NB4 (cell line): ENCODE measurements around the gene LCE1A.

Source experiments
- POLR2A ChIP-seq: IDR thresholded peaks from 2 replicates; pipeline ENCODE4 v1.6.1; 2011; ENCODE audit warnings: mild to moderate bottlenecking; ENCODE audit not compliant: insufficient read length; ENCODE audit errors: extremely low read depth
- TF ChIP-seq, protein P1 (sequence below): IDR thresholded peaks from one replicate; pipeline ENCODE4 v1.5.1; 2012; ENCODE audit warnings: low read depth, low read length
- TF ChIP-seq, protein P2 (sequence below): IDR thresholded peaks from 2 replicates; pipeline ENCODE4 v1.6.1; 2011; ENCODE audit warnings: low read depth, low read length

DNA sequence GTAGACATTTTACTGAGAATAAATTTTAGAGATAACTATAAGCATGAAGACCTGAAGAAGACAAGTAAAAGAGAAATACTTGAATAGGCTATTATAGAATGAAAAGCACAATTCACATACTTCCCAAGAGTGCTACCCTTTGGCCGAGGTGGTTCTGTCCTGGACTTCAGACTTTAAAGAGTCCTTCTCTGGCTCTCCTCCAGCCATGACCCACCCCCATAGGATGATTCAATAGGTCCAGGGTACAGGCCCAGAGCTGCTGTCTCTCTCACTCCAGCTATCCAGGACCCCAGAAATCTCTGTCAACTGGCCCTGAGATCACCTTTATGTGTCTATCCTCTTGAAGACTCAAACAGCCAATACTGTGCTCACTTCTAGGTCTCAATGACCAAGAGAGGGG, 49.6 kb downstream of the LCE1A start:
- no peak for TF ChIP-seq POLR2A
- TF ChIP-seq, protein P1, sequence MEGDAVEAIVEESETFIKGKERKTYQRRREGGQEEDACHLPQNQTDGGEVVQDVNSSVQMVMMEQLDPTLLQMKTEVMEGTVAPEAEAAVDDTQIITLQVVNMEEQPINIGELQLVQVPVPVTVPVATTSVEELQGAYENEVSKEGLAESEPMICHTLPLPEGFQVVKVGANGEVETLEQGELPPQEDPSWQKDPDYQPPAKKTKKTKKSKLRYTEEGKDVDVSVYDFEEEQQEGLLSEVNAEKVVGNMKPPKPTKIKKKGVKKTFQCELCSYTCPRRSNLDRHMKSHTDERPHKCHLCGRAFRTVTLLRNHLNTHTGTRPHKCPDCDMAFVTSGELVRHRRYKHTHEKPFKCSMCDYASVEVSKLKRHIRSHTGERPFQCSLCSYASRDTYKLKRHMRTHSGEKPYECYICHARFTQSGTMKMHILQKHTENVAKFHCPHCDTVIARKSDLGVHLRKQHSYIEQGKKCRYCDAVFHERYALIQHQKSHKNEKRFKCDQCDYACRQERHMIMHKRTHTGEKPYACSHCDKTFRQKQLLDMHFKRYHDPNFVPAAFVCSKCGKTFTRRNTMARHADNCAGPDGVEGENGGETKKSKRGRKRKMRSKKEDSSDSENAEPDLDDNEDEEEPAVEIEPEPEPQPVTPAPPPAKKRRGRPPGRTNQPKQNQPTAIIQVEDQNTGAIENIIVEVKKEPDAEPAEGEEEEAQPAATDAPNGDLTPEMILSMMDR = no peak
- TF ChIP-seq, protein P2, sequence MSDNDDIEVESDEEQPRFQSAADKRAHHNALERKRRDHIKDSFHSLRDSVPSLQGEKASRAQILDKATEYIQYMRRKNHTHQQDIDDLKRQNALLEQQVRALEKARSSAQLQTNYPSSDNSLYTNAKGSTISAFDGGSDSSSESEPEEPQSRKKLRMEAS = no peak
